Measurements from ENCODE around the gene ADCY2.

The ADCY2 gene

DNA sequence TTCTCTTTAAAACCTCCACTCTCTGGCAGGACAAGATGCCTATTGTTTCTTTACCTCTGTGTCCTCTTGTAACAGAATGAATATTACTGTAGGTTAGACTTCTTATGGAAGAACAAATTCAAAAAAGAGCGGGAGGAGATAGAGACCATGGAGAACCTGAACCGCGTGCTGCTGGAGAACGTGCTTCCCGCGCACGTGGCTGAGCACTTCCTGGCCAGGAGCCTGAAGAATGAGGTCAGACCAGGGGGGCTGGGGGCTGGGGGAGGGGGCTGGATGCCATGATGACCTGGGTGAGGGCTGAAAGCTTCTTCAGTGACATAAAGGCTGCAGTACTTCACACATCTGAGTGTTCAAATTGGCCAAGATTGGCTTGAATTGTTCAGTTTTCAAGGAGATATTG lies 393.6 kb downstream of the ADCY2 start:
- DNase-seq = no peak
- TF ChIP-seq, protein P1, sequence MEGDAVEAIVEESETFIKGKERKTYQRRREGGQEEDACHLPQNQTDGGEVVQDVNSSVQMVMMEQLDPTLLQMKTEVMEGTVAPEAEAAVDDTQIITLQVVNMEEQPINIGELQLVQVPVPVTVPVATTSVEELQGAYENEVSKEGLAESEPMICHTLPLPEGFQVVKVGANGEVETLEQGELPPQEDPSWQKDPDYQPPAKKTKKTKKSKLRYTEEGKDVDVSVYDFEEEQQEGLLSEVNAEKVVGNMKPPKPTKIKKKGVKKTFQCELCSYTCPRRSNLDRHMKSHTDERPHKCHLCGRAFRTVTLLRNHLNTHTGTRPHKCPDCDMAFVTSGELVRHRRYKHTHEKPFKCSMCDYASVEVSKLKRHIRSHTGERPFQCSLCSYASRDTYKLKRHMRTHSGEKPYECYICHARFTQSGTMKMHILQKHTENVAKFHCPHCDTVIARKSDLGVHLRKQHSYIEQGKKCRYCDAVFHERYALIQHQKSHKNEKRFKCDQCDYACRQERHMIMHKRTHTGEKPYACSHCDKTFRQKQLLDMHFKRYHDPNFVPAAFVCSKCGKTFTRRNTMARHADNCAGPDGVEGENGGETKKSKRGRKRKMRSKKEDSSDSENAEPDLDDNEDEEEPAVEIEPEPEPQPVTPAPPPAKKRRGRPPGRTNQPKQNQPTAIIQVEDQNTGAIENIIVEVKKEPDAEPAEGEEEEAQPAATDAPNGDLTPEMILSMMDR (IDR thresholded peaks at IDR 0.05; ENCODE audit: low read depth, low read length, missing control alignments) = no peak
- Histone ChIP-seq H3K36me3 (replicated peaks) (no peaks in the 10 kb centered on the region), H3K4me3 (ENCODE audit: low read depth, low read length) (no peak overlapping the region), H3K27me3 (replicated peaks) (no peaks in the 10 kb centered on the region), H3K27ac (no peak overlapping the region)
- in situ Hi-C loops (cut with HindIII; ENCODE audit: low pct_ligation_motif_present, low sequenced_read_pairs) = no loop called here

DNA sequence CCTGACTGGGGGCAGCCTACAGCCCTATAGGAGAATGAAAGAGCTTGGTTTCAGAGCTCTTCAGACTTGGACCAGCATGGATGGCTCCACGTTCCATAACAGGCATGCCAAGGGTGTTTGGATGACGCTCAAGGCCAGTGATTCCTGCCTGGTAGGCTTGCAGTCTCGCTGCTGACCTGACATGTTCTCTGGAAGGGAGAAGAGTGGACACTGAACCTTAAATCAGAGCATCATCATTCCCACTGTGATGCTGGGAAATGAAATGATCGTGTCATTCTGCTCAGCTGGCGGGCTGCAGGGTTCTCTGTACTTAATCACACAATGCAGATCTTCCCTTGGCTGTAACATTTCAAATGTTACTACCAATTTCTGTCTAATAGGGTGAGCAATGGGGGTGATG lies 398.0 kb downstream of the ADCY2 start:
- TF ChIP-seq, protein P1 (IDR thresholded peaks at IDR 0.05; ENCODE audit: low read depth, low read length, missing control alignments) = no peak
- H3K27me3 ChIP-seq (replicated peaks) = no peaks in the 10 kb centered on the region
- H3K4me3 ChIP-seq (ENCODE audit: low read depth, low read length) = no peak overlapping the region
- no peak for DNase-seq
- no peak overlapping the region for H3K27ac ChIP-seq
- H3K36me3 ChIP-seq (replicated peaks) = no peaks in the 10 kb centered on the region
- in situ Hi-C loops (cut with HindIII; ENCODE audit: low pct_ligation_motif_present, low sequenced_read_pairs) = no loop called here

DNA sequence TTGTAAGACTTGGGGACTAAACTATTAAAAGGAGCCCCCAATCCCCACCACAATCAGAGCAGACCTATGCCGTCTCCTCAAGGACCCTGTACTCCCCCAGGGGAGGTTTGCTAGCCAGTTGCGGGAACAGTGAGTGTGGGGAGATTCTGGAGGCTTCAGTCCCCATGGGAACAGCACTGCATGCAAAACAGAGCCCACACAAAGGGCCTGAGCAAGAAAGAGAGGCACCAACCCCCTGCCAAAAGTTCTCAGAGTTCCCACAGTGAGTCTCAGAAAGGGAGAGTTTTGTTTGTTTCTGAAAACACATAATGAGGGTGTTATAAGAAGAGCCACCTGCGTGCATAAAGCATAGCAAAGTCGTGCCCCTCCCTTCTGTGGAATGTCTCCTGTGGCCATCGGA lies 398.4 kb downstream of the ADCY2 start:
- TF ChIP-seq, protein P1 (IDR thresholded peaks at IDR 0.05; ENCODE audit: low read depth, low read length, missing control alignments) = no peak

DNA sequence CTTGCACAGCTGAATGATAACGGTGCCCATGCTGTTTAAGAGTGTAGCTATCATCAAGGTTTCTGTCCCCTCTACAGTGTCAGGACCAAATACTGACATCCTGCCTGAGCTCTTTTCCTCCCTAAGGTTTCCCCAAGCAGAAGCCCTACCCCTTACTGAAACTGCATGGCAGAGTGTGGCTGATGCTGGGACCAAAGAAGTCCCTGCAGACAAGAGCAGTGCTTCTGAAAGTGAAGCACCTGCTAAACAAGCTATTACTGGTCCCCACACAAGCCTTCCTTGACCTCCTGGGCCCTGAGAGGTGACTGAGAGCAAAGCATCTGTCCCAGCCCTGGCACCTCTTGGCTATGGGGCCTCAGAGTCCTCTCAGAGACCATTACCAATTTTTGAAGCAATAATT lies 398.9 kb downstream of the ADCY2 start:
- Histone ChIP-seq H3K27me3 (replicated peaks) (no peaks in the 10 kb centered on the region), H3K27ac (no peak overlapping the region), H3K36me3 (replicated peaks) (no peaks in the 10 kb centered on the region), H3K4me3 (ENCODE audit: low read depth, low read length) (no peak overlapping the region)
- TF ChIP-seq, protein P1 (IDR thresholded peaks at IDR 0.05; ENCODE audit: low read depth, low read length, missing control alignments) = no peak
- DNase-seq = no peak
- in situ Hi-C loops (cut with HindIII; ENCODE audit: low pct_ligation_motif_present, low sequenced_read_pairs) = no loop called here

More for the DNA sequence above, 398.4 kb downstream of the ADCY2 start:
- in situ Hi-C loops (cut with HindIII; ENCODE audit: low pct_ligation_motif_present, low sequenced_read_pairs) = no loop called here
- H3K27me3 ChIP-seq (replicated peaks) = no peaks in the 10 kb centered on the region
- no peak for DNase-seq
- H3K36me3 ChIP-seq (replicated peaks) = no peaks in the 10 kb centered on the region
- H3K27ac ChIP-seq = no peak overlapping the region
- no peak overlapping the region for H3K4me3 ChIP-seq (ENCODE audit: low read depth, low read length)

DNA sequence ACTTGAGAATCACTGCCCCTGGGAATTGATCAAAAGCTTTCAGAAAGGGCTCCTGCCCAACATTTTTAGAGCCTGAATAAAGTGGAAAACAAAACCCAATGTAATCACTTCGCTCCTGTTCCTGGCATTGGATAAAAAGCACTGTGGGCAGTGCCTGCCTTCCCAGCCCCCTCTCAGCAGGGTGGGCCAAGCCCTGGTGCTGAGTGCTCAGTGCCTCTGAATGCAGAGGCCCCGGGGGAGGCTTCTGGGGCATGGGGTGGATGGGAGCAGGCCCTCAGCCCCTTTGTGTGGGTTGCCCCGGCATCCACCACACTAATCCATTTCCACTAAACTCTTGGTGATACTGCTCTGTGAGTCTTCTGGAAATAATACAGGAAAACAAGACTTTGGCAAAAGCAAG lies 399.4 kb downstream of the ADCY2 start:
- Histone ChIP-seq H3K36me3 (replicated peaks) (no peaks in the 10 kb centered on the region), H3K4me3 (ENCODE audit: low read depth, low read length) (no peak overlapping the region), H3K27me3 (replicated peaks) (no peaks in the 10 kb centered on the region), H3K27ac (no peak overlapping the region)
- no peak for DNase-seq
- TF ChIP-seq, protein P1 (IDR thresholded peaks at IDR 0.05; ENCODE audit: low read depth, low read length, missing control alignments) = no peak
- in situ Hi-C loops (cut with HindIII; ENCODE audit: low pct_ligation_motif_present, low sequenced_read_pairs) = no loop called here

DNA sequence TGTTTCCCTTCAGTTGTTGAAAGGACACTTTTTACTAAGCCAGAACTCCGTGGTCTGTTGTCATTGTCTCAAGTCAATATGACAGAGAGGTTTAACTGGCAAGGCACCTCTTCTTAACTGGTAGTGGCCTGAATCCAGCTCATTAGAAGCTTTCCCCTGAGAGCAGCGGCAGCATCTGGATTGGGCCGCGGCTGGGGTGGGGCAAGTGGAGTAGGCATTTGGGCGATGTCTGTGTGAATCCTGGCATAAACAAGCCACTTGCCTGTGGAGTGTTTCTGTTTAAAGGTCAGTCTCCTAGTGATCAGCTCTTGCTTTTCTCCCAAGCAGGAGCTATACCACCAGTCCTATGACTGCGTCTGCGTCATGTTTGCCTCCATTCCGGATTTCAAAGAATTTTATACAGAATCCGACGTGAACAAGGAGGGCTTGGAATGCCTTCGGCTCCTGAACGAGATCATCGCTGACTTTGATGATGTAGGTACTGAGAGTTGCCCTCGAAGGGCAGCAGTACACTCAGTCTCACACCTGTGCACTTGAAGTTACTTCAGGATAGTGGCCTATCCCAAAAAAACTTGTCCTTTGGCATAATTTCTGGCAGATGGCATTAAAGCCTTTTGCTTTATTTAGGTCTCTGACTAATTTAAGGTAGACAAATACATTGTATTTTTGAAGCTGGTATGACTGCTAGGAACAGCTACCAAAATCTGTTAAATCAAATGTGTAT lies 406.1 kb downstream of the ADCY2 start:
- no peak overlapping the region for H3K27ac ChIP-seq

More for the DNA sequence above, 406.1 kb downstream of the ADCY2 start:
- Histone ChIP-seq H3K27me3 (replicated peaks) (no peaks in the 10 kb centered on the region), H3K4me3 (ENCODE audit: low read depth, low read length) (no peak overlapping the region), H3K36me3 (replicated peaks) (no peaks in the 10 kb centered on the region)
- in situ Hi-C loops (cut with HindIII; ENCODE audit: low pct_ligation_motif_present, low sequenced_read_pairs) = no loop called here
- TF ChIP-seq, protein P1 (IDR thresholded peaks at IDR 0.05; ENCODE audit: low read depth, low read length, missing control alignments) = no peak
- no peak for DNase-seq

Data from brain microvascular endothelial cell (primary cell).